Tibial artery (tissue), 4 donors: ENCODE results near the gene CPOX.

Source experiments
- DNase-seq, 2 donors: peaks; one replicate each; pipeline ENCODE4 v3.0.0-alpha.2; 2019
- H3K27ac ChIP-seq, 2 donors: fragments of 200-600 bp; sonication (generic) in 1 of 2; 1 replicate in 1 of 2; 2 replicates in 1 of 2; pipeline ENCODE4 v1.5.1; 2018 to 2019; ENCODE audit warnings: mild to moderate bottlenecking in 1 of 2
- H3K27me3 ChIP-seq, 2 donors: fragments of 200-600 bp; sonication (generic) in 1 of 2; one replicate each; pipeline versions ENCODE4 v1.5.1 to v1.6.0; 2016 to 2019
- H3K36me3 ChIP-seq, 3 donors: fragments of 200-600 bp; sonication (generic) in 2 of 3; one replicate each; pipeline ENCODE4 v1.5.1; 2016 to 2019; ENCODE audit warnings: mild to moderate bottlenecking in 2 of 3
- H3K4me1 ChIP-seq, 4 donors: fragments of 200-600 bp; sonication (generic) in 2 of 4; 1 replicate in 3 of 4; 2 replicates in 1 of 4; pipeline ENCODE4 v1.5.1; 2016 to 2019
- H3K4me3 ChIP-seq, 2 donors: fragments of 200-600 bp; sonication (generic) in 1 of 2; 1 replicate in 1 of 2; 2 replicates in 1 of 2; pipeline ENCODE4 v1.5.1; 2018 to 2019; ENCODE audit warnings: mild to moderate bottlenecking in 2 of 2
- H3K9me3 ChIP-seq, 3 donors: fragments of 200-600 bp; sonication (generic) in 1 of 3; one replicate each; pipeline ENCODE4 v1.5.1; 2016 to 2019
- intact Hi-C: fragments of 100-400 bp; cut with DNase I; formaldehyde crosslinking; loops from one replicate; pipeline ENCODE4 v1.15.0; 2023; ENCODE audit warnings: low total_unique reads
- TF ChIP-seq, protein P1 (sequence below), 2 experiments: fragments of 200-600 bp in 1 of 2; fragments of 450-650 bp in 1 of 2; IDR thresholded peaks; one replicate each; pipeline ENCODE4 v1.5.1; 2017 to 2019; ENCODE audit warnings: antibody characterized with exemption in 2 of 2, mild to moderate bottlenecking in 1 of 2, moderate library complexity in 1 of 2

CPOX gene

GRCh38 chr3:98553753-98554152 is 39.7 kb downstream of the CPOX start:
- Histone ChIP-seq H3K4me3 (no peak overlapping the region), H3K9me3 (no peaks in the 10 kb centered on the region), H3K36me3 (no peaks in the 10 kb centered on the region), H3K4me1 (no peaks in the 10 kb centered on the region), H3K27ac (no peak overlapping the region), H3K27me3 (no peaks in the 10 kb centered on the region)
- intact Hi-C loops: no loop called here
- TF ChIP-seq, protein P1, sequence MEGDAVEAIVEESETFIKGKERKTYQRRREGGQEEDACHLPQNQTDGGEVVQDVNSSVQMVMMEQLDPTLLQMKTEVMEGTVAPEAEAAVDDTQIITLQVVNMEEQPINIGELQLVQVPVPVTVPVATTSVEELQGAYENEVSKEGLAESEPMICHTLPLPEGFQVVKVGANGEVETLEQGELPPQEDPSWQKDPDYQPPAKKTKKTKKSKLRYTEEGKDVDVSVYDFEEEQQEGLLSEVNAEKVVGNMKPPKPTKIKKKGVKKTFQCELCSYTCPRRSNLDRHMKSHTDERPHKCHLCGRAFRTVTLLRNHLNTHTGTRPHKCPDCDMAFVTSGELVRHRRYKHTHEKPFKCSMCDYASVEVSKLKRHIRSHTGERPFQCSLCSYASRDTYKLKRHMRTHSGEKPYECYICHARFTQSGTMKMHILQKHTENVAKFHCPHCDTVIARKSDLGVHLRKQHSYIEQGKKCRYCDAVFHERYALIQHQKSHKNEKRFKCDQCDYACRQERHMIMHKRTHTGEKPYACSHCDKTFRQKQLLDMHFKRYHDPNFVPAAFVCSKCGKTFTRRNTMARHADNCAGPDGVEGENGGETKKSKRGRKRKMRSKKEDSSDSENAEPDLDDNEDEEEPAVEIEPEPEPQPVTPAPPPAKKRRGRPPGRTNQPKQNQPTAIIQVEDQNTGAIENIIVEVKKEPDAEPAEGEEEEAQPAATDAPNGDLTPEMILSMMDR (IDR thresholded peaks at IDR 0.05): no peak
- DNase-seq: no peak

GRCh38 chr3:98553021-98553563 is 40.3 kb downstream of the CPOX start:
- DNase-seq: no peak
- Histone ChIP-seq H3K36me3 (no peaks in the 10 kb centered on the region), H3K4me1 (no peaks in the 10 kb centered on the region), H3K27me3 (no peaks in the 10 kb centered on the region), H3K27ac (no peak overlapping the region), H3K4me3 (no peak overlapping the region), H3K9me3 (no peaks in the 10 kb centered on the region)
- intact Hi-C loops: no loop called here
- TF ChIP-seq, protein P1 (IDR thresholded peaks at IDR 0.05): no peak

DNA sequence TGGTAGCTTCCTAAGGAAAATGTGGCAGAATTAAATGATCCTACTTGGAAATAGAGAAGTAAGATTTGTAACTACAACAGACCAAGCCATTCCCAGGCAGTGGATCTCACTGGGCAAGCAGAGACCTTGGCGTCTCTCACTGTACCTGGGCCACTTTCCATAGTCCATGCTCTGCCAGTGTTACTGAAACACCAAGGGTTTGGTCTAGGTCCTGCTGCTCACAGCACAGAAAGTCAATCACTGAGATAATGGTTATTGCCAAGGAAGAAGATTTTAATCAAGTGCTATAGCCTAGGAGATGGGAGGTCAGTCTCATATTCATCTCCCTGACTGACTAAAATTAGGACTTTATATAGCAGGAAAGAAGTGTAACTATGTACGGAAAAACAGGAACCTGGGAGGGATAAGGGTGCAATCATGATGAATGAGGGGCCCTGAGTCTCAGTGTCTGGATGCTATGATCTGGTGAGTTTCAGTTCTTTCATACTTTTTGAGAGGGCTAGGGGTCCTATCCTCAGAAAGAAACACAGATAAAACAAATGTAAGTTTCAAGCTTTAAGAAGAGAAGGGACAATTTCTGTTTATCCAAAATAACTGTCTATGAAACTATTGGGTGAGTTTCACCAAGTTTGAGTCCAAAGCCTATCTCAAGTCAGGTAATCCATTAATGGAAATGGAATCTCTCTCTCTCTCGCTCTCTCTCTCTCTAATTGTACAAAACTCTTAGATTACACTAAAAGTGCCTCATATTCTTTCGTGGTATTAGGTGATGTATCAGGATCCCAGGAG is 41.0 kb downstream of the CPOX start:
- H3K36me3 ChIP-seq: no peaks in the 10 kb centered on the region
- TF ChIP-seq, protein P1 (IDR thresholded peaks at IDR 0.05): no peak
- no peak overlapping the region for H3K27ac ChIP-seq
- no peak overlapping the region for H3K4me3 ChIP-seq
- intact Hi-C loops: no loop called here
- no peaks in the 10 kb centered on the region for H3K9me3 ChIP-seq
- no peaks in the 10 kb centered on the region for H3K27me3 ChIP-seq
- no peak for DNase-seq
- no peaks in the 10 kb centered on the region for H3K4me1 ChIP-seq

DNA sequence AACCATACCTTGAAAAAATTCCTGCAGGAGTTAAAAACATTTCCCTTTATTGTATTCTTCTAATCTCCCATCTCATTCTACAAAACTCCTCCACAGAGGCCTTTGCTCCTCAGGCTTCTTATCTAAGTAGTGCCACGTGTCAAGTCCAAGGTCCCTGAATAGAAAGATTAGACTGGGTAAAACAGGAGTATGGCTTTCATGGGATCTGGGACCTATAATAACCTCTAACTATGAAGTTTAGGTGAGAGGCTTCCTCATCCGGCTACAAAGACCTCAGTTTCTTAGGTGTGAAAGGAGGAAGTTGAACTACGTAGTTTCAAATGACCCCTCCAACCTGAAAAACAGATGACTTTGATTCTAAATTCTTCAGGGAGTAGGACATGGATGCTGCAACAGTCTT is 41.7 kb downstream of the CPOX start:
- Histone ChIP-seq H3K36me3 (no peaks in the 10 kb centered on the region), H3K27ac (no peak overlapping the region), H3K27me3 (peaks cover 0 to 5% of the 10 kb centered on the region in 2 donors), H3K4me1 (no peaks in the 10 kb centered on the region), H3K9me3 (no peaks in the 10 kb centered on the region), H3K4me3 (no peak overlapping the region)
- TF ChIP-seq, protein P1 (IDR thresholded peaks at IDR 0.05): no peak
- no peak for DNase-seq
- intact Hi-C loops: no loop called here

DNA sequence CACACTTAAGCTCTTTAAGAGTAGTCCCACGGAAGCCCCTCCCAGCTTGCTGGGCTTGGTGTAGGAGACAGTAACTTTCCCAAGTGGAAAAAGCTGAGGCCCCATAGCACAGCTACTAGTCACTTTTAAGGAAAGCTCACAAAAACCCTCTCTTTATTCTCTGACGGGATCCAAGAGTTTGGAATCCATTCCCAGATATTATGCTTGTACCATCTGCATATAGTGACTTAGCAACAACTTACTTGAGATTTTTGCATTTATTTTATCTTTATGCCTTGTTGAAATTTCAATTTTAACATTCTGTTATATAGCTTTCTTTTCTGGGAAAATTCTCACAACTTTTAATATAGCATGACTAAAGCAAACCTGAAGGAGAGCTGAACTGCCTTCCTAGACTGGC is 42.2 kb downstream of the CPOX start:
- intact Hi-C loops: no loop called here
- TF ChIP-seq, protein P1 (IDR thresholded peaks at IDR 0.05): no peak

More for the DNA sequence above, 42.2 kb downstream of the CPOX start:
- H3K4me3 ChIP-seq: no peak overlapping the region
- no peaks in the 10 kb centered on the region for H3K4me1 ChIP-seq
- no peaks in the 10 kb centered on the region for H3K36me3 ChIP-seq
- DNase-seq: no peak
- no peaks in the 10 kb centered on the region for H3K9me3 ChIP-seq
- H3K27ac ChIP-seq: no peak overlapping the region
- H3K27me3 ChIP-seq: peaks cover 0 to 5% of the 10 kb centered on the region in 2 donors
